ENCODE results near the gene PBX1. TPM values are rescaled to one million over a fixed set of nuclear protein-coding genes. Genes with fewer than 3 reads are reported as not detected.

PBX1 gene
- total and polyA plus RNA-seq, 10 of the 15 experiments (the other 5 are each of a cell fraction or from before 2014, with no cell fraction given), result 0.05 to 0.28 (median 0.11) TPM; not detected in 5

- H3K27ac ChIP-seq (ENCODE audit: control insufficient read depth, insufficient read depth), result no peak overlapping the region
- no peak overlapping the region for H3K4me3 ChIP-seq
- no peaks in the 10 kb centered on the region for H3K4me1 ChIP-seq (ENCODE audit: control insufficient read depth, insufficient read depth, low read length)
- H3K36me3 ChIP-seq (ENCODE audit: control insufficient read depth in 2 of 2, insufficient read depth in 2 of 2, low read length in 1 of 2), result no peaks in the 10 kb centered on the region
- no peak for TF ChIP-seq SRF (IDR thresholded peaks at IDR 0.05; ENCODE audit: low read depth in 2 of 2, low read length in 2 of 2)
- TF ChIP-seq YY1 (IDR thresholded peaks at IDR 0.05; ENCODE audit: low read depth, low read length), result no peak
- no peak for TF ChIP-seq NR2C2 (IDR thresholded peaks at IDR 0.05; ENCODE audit: borderline replicate concordance, control insufficient read depth, insufficient read length, low read depth)
- TF ChIP-seq SMC3 (IDR thresholded peaks at IDR 0.05; ENCODE audit: borderline replicate concordance, low read length), result no peak
- no peak for TF ChIP-seq ZNF622 (IDR thresholded peaks at IDR 0.05)
- TF ChIP-seq CBX3 (IDR thresholded peaks at IDR 0.05; ENCODE audit: borderline replicate concordance, low read depth), result no peak
- TF ChIP-seq HCFC1 (IDR thresholded peaks at IDR 0.05; ENCODE audit: low read length), result no peak
- TF ChIP-seq E2F4 (IDR thresholded peaks at IDR 0.05; ENCODE audit: low read depth, low read length), result no peak
- no peak for TF ChIP-seq NR2C1 (IDR thresholded peaks at IDR 0.05)
- no peak for TF ChIP-seq ZNF274 (IDR thresholded peaks at IDR 0.05; ENCODE audit: insufficient read depth, insufficient read length)
- TF ChIP-seq CREM (IDR thresholded peaks at IDR 0.05; ENCODE audit: low read depth), result no peak
- TF ChIP-seq USF2 (IDR thresholded peaks at IDR 0.05; ENCODE audit: borderline replicate concordance, low read depth, low read length), result no peak
- H4K20me1 ChIP-seq (ENCODE audit: control insufficient read depth, insufficient read depth), result no peaks in the 10 kb centered on the region
- H3K9ac ChIP-seq (ENCODE audit: control insufficient read depth, insufficient read depth, low read length), result no peak overlapping the region
- ChIA-PET SMC1A (ENCODE audit: uncharacterized antibody, unreplicated experiment) (no interaction called here), RAD21 (ENCODE audit: unreplicated experiment) (no interaction called here), CTCF (no interaction called here), POLR2A (no interaction called here)
- H3K27me3 ChIP-seq (replicated peaks in 1 of 2; ENCODE audit: control insufficient read depth in 2 of 2, insufficient read depth in 2 of 2, low read length in 1 of 2), result no peaks in the 10 kb centered on the region
- ATAC-seq (no peak), FAIRE-seq (no peak), DNase-seq (ENCODE audit: low read depth, low spot score) (no peak)
- no TSS peak for BruUV-seq (replicated peaks)
- in situ Hi-C loops (cut with MboI), result no loop called here
- no peak overlapping the region for H3K4me2 ChIP-seq (ENCODE audit: control insufficient read depth, insufficient read depth)
- intact Hi-C loops (cut with micrococcal nuclease; ENCODE audit: unreplicated experiment), result no loop called here
- H3K79me2 ChIP-seq (ENCODE audit: control insufficient read depth, insufficient read depth, low read length), result no peaks in the 10 kb centered on the region
- 38% methylated on average over 17 of the region's 17 CpGs for WGBS (ENCODE audit: insufficient coverage, insufficient replicate concordance, low lambda C conversion rate, missing lambda C conversion rate)
- H2AFZ ChIP-seq (ENCODE audit: control insufficient read depth, low read depth, low read length), result no peak overlapping the region
- H3K9me3 ChIP-seq (replicated peaks; ENCODE audit: control insufficient read depth, insufficient read depth, low read length), result no peaks in the 10 kb centered on the region
These were observed 141.0 kb downstream of the PBX1 start for GRCh38 chr1:164699815-164700491.
